Spinal cord (tissue), 10 donors: ENCODE results near the gene SLC26A8. TPM values are rescaled to one million over a fixed set of nuclear protein-coding genes. Genes with fewer than 3 reads are reported as not detected.

Experiments used
- DNase-seq, 6 donors: peaks; one replicate each; pipeline versions ENCODE4 v3.0.0 to v3.0.0-alpha.2; 2013 to 2015; ENCODE audit warnings: low spot score in 6 of 6, low read depth in 4 of 6
- H3K27ac ChIP-seq: one replicate; pipeline ENCODE4 v1.5.1; 2013; ENCODE audit warnings: low read depth, low read length, control low read depth
- H3K27me3 ChIP-seq: one replicate; pipeline ENCODE4 v1.6.1; 2013; ENCODE audit warnings: low read length; ENCODE audit not compliant: control insufficient read depth, insufficient read depth
- H3K36me3 ChIP-seq: one replicate; pipeline ENCODE4 v1.6.1; 2013; ENCODE audit warnings: low read length; ENCODE audit not compliant: control insufficient read depth, insufficient read depth
- H3K4me1 ChIP-seq: one replicate; pipeline ENCODE4 v1.6.1; 2013; ENCODE audit warnings: low read length; ENCODE audit not compliant: control insufficient read depth, insufficient read depth
- H3K4me3 ChIP-seq: one replicate; pipeline ENCODE4 v1.5.1; 2013; ENCODE audit warnings: low read depth, low read length, control low read depth
- H3K9me3 ChIP-seq: one replicate; pipeline ENCODE4 v1.6.1; 2013; ENCODE audit warnings: low read length; ENCODE audit not compliant: control insufficient read depth, insufficient read depth
- WGBS: methylation state at CpG from one replicate; pipeline ENCODE4 v1.1.5; 2013; ENCODE audit warnings: missing lambda C conversion rate; ENCODE audit not compliant: insufficient coverage; 5-methylcytosine and 5-hydroxymethylcytosine counted together
- long read RNA-seq, 4 donors: transcript quantifications; one replicate each; lab custom pipeline, GENCODE V29; 2026
- polyA plus RNA-seq, 2 donors: library from polyadenylated mRNA; unstranded; fragments of 120-200 nt; gene quantifications; one replicate each; pipeline ENCODE4 v1.2.1, GENCODE V29; 2013; ENCODE audit not compliant: insufficient read length in 2 of 2
- total RNA-seq, 2 donors: library from RNA; depleted of rRNA in 1 of 2; stranded (reverse); fragments of 120-200 nt in 1 of 2; fragments of >200 nt in 1 of 2; gene quantifications; one replicate each; pipeline versions ENCODE4 v1.2.3 to v1.2.4, GENCODE V29; 2013 to 2014
- donor health status: healthy.

SLC26A8 gene
- 1 to 10 TPM in 1 of 2 donors, under 1 TPM in 1; 0.77 to 4.4 TPM for total RNA-seq
- 1 to 10 TPM; 5.5 to 5.7 TPM for polyA plus RNA-seq
- long read RNA-seq, donor 1 = 0 reads
- long read RNA-seq, donor 2 = 0 reads
- long read RNA-seq, donor 3 = 0 reads
- long read RNA-seq, donor 4 = 0 reads

DNA sequence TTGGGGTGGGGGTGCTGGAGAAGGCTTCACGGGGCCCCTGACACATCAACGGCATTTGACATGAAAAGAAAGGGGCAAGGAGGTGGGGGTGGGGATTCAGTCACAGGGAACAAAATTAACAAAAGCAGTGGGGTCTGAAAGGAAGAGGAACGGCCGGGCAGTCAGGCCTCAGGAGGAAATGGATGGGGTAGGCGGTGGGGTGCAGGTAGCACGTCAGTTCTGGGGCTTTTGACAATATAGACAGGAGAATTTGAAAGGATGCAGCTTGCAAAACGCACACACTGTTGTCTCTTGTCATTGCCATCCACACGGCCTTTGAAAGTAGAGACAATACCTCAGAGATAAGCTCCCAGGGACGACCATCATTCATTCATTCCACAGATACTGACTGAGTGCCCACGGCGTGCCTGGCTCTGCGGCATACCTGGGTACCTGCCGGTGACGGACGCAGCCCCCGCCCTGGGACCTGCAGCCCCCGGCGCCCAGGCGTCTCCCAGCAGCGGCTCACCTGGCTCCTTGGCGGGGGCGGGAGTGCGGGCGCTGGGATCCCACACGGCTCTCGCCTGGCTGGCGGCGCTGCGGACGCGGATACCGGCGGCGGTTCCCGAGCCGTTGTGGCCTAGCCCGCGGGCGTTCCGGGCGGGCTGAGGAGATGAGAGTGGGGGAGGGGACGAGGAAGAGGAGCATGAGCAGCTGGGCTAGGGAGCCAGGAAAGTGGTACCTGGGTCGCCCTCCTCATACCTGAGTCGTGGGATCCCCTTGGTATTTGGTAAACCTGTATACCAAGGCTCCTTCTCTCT lies at the start of gene SLC26A8:
Gene SLC26A8 (minus strand): TSS at position 646 of the 800 bp plus-strand sequence. CDS start 4,934 bp downstream, outside the sequence.
- Histone ChIP-seq H3K4me3 (no peak within 1 kb of the TSS), H3K27me3 (peaks cover 11% of the 10 kb centered on the region), H3K27ac (no peak within 1 kb of the TSS), H3K36me3 (peaks cover 2% of the 10 kb centered on the region), H3K9me3 (no peaks in the 10 kb centered on the region), H3K4me1 (peaks cover 5% of the 10 kb centered on the region)
- DNase-seq = peak in 2 of 6 donors; percentile 17 to 54
- 7% methylated on average over 32 of the region's 44 CpGs for WGBS

GRCh38 chr6:36073587-36073986 lies 49.1 kb upstream of the SLC26A8 start:
- no peak overlapping the region for H3K4me3 ChIP-seq
- H3K36me3 ChIP-seq = no peaks in the 10 kb centered on the region
- H3K9me3 ChIP-seq = no peaks in the 10 kb centered on the region
- H3K27ac ChIP-seq = no peak overlapping the region
- DNase-seq = no peak
- no peaks in the 10 kb centered on the region for H3K27me3 ChIP-seq
- no peaks in the 10 kb centered on the region for H3K4me1 ChIP-seq

DNA sequence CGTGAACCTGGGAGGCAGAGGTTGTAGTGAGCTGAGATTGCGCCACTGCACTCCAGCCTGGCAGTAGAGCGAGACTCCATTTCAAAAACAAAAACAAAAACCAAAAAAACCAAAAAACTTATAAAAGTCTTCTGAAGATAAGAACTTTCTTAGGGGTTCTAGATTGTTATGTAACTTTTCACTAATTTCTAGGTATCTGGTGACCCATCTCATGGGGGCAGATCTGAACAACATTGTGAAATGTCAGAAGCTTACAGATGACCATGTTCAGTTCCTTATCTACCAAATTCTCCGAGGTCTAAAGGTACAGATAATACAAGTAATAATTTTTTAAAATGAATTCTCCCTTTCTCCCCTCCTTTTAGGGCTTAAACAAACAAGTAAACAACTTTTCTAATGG lies 48.2 kb upstream of the SLC26A8 start:
- no peak for DNase-seq
- no peak overlapping the region for H3K27ac ChIP-seq

DNA sequence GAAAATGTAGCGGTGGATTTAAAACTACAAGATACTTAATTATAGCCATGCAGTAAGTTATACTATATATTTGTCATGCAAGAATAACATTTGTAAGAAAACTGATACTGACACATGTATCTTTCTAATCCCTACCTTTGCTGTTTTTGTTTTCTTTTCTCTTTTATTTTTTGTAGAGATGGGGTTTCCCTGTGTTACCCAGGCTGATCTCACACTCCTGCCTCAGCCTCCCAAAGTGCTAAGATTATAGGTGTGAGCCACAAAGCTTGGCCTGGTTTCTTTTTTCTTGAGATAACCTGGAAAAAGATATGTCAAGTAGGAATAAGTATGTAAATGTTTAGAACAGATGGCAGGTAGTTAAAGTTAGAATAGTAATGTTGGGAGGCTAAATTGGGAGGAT lies 47.3 kb upstream of the SLC26A8 start:
- Histone ChIP-seq H3K27me3 (no peaks in the 10 kb centered on the region), H3K4me3 (no peak overlapping the region), H3K36me3 (no peaks in the 10 kb centered on the region), H3K4me1 (no peaks in the 10 kb centered on the region), H3K27ac (no peak overlapping the region), H3K9me3 (no peaks in the 10 kb centered on the region)
- no peak for DNase-seq
- no CpG with 5 or more reads among the region's 1 CpG for whole genome bisulfite sequencing

More for the DNA sequence above, 48.2 kb upstream of the SLC26A8 start:
- Histone ChIP-seq H3K4me1 (no peaks in the 10 kb centered on the region), H3K4me3 (no peak overlapping the region), H3K36me3 (no peaks in the 10 kb centered on the region), H3K27me3 (no peaks in the 10 kb centered on the region), H3K9me3 (no peaks in the 10 kb centered on the region)
- no CpG with 5 or more reads among the region's 4 CpGs for WGBS

DNA sequence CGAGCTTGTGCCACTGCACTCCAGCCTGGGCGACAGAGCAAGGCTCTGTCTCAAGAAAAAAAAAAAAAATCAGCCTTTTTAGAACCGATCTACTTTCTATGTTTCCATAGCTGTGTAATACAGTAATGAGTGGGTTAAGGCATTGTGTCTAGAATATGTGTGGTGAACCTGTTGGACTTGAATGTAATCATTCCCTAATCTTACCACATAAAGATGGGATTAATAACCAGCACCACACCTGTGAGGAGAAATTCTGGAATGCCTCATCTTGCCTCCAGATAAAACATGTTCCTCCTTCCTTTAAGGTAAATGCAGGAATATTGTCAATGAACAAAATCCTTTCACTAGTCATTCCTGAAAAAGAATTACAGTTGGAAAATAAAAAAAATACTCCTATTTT lies 46.8 kb upstream of the SLC26A8 start:
- WGBS = no CpG with 5 or more reads among the region's 3 CpGs
- DNase-seq = no peak
- Histone ChIP-seq H3K27ac (no peak overlapping the region), H3K4me3 (no peak overlapping the region), H3K4me1 (no peaks in the 10 kb centered on the region), H3K9me3 (no peaks in the 10 kb centered on the region), H3K27me3 (no peaks in the 10 kb centered on the region), H3K36me3 (no peaks in the 10 kb centered on the region)

- WGBS = no CpG with 5 or more reads among the region's 3 CpGs
- H3K36me3 ChIP-seq = no peaks in the 10 kb centered on the region
- no peaks in the 10 kb centered on the region for H3K27me3 ChIP-seq
- no peak overlapping the region for H3K27ac ChIP-seq
- H3K4me1 ChIP-seq = no peaks in the 10 kb centered on the region
- DNase-seq = no peak
- H3K9me3 ChIP-seq = no peaks in the 10 kb centered on the region
- H3K4me3 ChIP-seq = no peak overlapping the region
These were observed 45.8 kb upstream of the SLC26A8 start for GRCh38 chr6:36070252-36070651.

DNA sequence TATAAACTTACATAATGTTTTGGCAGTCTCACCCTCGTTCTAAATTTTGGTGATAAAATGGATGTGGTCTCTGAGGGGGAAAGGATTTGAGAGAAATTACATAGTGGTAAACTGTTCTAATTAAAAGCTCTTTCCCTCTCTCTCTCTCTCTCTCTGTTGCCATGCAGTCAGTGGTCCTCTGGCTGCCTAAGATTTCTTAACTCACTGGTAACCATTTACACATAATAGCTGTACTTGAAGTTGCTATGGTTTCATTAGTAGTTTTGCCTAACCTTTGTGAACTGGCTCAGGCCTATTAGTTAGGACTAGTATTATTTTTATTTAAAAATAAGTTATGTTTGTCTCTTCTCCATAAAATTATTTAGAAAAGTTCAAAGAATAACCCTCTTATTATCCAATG lies 45.1 kb upstream of the SLC26A8 start:
- DNase-seq = peak in 1 of 6 donors; percentile 11
- H3K36me3 ChIP-seq = no peaks in the 10 kb centered on the region
- no CpG with 5 or more reads among the region's 1 CpG for WGBS
- H3K4me3 ChIP-seq = no peak overlapping the region
- H3K9me3 ChIP-seq = no peaks in the 10 kb centered on the region
- no peak overlapping the region for H3K27ac ChIP-seq
- H3K27me3 ChIP-seq = no peaks in the 10 kb centered on the region
- H3K4me1 ChIP-seq = no peaks in the 10 kb centered on the region

- no peak for DNase-seq
- Histone ChIP-seq H3K36me3 (no peaks in the 10 kb centered on the region), H3K4me3 (no peak overlapping the region), H3K4me1 (no peaks in the 10 kb centered on the region), H3K27ac (no peak overlapping the region), H3K27me3 (no peaks in the 10 kb centered on the region), H3K9me3 (no peaks in the 10 kb centered on the region)
- WGBS = 46% methylated on average over 2 of the region's 3 CpGs
These were observed 44.1 kb upstream of the SLC26A8 start for GRCh38 chr6:36068586-36068985.

GRCh38 chr6:36068012-36068392 lies 43.6 kb upstream of the SLC26A8 start:
- no peak overlapping the region for H3K27ac ChIP-seq
- H3K27me3 ChIP-seq = no peaks in the 10 kb centered on the region
- DNase-seq = no peak
- H3K9me3 ChIP-seq = no peaks in the 10 kb centered on the region
- H3K4me3 ChIP-seq = no peak overlapping the region
- no peaks in the 10 kb centered on the region for H3K4me1 ChIP-seq
- no peaks in the 10 kb centered on the region for H3K36me3 ChIP-seq

- no peak overlapping the region for H3K4me3 ChIP-seq
- no peaks in the 10 kb centered on the region for H3K27me3 ChIP-seq
- 67% methylated on average over 1 of the region's 3 CpGs for whole genome bisulfite sequencing
- DNase-seq = no peak
- H3K9me3 ChIP-seq = no peaks in the 10 kb centered on the region
- H3K27ac ChIP-seq = no peak overlapping the region
- no peaks in the 10 kb centered on the region for H3K4me1 ChIP-seq
- peaks cover 2% of the 10 kb centered on the region for H3K36me3 ChIP-seq
These were observed 43.1 kb upstream of the SLC26A8 start for GRCh38 chr6:36067374-36068011.
